ENCODE data around the gene LRP5.
A peak's percentile ranks its signal among the peaks of the same experiment; 100 is the strongest.

LRP5 gene

GRCh38 chr11:68347841-68348240, 35.5 kb downstream of the LRP5 start:
- no peak for DNase-seq

DNA sequence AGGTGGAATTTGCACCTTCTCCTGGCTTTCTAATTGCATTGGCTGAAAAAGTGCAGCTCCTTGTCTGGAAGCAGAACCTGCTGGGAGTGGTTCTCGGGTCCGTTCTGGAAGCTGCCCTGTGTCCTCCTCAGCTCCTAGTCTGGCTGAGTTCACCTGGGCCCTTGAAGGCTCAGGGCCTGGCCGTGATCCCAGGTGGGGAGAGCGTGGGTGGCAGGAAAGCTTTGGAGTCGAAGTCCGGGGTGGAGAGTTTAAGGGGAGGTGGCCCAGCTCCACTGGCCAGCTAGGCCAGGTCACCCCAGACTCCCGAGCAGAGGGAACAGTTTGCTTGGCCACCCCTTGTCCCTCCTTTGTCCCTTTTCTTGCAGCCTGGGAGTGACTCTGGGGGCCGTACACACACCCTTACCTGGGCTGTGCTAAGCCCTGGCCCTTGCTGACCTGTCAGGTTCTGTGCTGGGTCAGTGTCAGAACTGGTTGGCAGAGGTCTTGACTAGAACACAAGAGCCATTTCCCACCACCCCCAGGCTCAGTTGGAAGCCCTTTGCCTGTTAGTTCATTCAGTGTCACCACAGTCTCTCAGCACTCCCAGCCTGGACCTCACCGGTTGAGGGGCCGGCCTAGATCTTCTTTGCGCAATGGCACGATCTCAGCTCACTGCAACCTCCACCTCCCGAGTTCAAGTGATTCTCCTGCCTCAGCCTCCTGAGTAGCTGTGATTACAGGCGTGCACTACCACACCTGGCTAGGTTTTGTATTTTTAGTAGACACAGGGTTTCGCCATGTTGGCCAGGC, 37.3 kb downstream of the LRP5 start:
- no peak for DNase-seq

DNA sequence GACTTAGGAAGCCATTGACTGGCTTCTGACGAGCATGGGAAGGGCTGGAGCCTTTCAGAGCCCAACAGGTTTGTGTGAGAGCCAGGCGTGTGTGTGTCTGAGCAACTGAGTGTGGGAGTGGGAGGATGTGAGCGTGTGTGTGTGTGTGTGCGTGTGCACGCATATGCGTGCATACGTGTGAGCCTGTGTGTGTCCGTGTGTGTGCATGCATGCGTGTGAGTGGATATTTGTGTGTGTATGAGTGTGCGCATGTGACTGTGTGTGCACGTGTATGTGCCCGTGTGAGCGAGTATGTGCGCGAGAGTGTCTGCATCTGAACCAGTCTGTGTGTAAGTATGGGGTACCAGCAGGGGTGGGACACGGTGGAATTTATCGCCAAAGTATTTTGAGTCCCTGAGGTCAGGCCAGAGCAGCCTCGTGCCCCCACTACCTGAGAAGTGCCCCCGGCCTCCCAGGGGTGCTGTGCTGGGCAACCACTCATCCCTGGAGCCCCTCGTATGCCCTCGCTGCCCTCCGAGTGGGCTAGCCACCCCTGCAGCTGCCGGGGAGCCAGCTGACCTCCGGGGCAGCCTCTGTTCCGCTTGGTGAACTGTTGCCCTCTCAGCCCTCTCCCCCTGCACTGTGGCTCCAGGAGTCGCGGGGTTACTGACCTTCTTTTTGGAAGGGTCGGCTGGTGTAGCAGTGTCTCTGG, 38.5 kb downstream of the LRP5 start:
- no peak for DNase-seq

GRCh38 chr11:68351450-68352275, 39.3 kb downstream of the LRP5 start:
- no peak for DNase-seq

- DNase-seq: no peak
These were observed 40.2 kb downstream of the LRP5 start for GRCh38 chr11:68352591-68352990.

GRCh38 chr11:68353118-68353517, 40.7 kb downstream of the LRP5 start:
- no peak for DNase-seq

DNA sequence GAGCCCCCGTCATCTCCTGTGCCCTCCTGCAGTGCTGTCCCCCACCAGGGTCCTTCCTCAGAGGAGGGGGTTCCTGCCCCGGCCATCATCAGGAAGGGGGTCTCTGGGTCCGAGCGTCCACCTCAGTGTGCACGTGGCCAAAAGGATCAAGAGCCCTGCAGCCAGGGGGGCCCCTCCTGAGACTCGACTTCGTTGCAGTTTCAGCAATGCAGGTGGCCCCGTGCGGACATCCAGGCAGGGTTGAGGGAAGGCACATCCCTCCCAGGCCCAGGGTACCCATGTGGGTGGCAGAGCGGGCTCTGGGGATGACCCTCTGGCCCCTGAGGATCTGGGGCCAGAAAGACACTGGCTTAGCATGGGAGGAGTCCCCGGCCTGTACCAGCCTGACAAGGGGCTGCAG, 41.3 kb downstream of the LRP5 start:
- DNase-seq: no peak

DNA sequence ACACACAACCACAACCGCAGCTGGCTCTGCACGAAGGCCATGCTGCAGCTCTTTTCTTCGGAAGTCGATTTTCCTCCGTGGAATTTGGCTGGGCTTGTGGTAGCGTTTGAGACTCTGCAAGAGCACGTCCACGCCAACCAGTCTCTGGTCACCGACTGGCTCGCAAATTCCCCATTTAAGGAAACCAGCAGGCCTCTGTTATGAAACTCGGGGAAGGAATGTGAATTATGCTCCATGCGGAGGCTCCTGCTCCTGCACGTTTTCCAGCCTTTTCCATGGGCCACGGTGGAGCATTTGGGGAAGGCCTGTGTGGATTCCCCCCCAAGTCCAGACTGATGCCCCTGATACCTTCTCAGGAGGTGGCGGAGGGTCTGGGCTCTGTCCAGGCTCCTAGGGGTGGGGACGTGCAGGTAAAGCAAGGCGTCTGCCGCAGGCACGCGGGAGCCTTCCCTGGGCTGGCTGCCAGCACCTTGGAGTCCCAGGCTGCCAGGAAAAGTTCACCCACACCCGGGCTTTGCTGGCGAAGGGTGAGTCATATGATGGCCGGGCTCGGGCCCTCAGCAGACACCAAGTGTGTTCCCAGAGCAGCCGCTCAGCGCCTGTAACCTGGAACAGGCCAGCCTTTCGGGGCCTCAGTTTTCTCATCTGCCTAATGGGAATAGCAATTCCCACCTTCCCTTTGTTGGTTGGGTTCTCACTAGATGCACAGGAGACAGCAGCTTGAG, 41.9 kb downstream of the LRP5 start:
- no peak for DNase-seq

- DNase-seq: no peak
These were observed 43.1 kb downstream of the LRP5 start for GRCh38 chr11:68355471-68355870.

- DNase-seq: no peak
These were observed 45.2 kb downstream of the LRP5 start for GRCh38 chr11:68357568-68357967.

DNA sequence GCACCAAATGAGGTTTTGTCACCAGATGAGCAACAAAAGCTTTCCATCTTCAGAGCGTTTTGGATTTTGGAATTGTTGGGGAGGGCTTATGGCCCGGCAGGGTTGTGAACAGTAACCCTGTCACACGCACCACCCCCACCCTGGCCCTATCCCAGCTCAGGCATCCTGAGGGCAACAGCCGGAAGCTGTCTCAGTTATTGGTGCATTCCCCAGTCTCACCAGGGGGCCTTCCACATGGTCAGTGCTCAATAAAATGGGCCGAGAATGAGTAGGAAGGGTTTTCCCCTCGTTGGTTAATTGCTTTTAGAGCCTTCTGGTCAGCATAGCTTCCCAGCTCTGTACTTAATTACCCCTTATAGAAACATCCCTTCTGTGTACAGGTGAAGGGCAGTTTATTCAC, 46.0 kb downstream of the LRP5 start:
- no peak for DNase-seq

GRCh38 chr11:68361702-68362101, 49.3 kb downstream of the LRP5 start:
- DNase-seq: no peak

DNA sequence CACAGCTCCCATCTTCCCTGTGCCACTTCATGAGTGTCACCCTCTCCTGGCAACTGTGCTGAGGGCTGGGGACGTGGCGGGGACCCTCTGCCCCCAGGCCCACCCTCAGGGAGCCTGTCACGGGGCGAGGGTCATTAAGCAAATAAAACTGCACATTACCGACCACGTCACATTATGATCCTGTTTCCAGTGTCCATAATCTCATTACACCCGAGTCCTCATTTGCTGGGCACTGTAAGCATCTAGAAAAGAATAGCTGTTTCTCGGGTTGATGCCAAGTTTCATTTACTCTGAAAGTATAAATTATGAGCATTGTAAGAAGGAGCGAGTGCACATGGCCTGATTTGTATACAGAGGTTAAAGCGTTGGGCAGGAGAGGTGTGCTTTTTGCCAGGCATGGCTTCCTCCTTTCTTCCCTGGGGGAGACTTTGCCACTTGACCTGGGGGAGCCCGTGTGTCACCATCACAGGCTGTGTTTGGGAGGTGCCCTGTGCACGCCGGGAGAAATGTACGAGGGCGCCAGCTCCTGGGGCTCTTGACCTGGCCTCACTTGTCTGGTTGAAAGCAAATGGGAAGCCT, 50.5 kb downstream of the LRP5 start:
- no peak for DNase-seq

- DNase-seq: no peak
These were observed 51.4 kb downstream of the LRP5 start for GRCh38 chr11:68363776-68364175.

GRCh38 chr11:68364581-68364980, 52.2 kb downstream of the LRP5 start:
- DNase-seq: no peak

DNA sequence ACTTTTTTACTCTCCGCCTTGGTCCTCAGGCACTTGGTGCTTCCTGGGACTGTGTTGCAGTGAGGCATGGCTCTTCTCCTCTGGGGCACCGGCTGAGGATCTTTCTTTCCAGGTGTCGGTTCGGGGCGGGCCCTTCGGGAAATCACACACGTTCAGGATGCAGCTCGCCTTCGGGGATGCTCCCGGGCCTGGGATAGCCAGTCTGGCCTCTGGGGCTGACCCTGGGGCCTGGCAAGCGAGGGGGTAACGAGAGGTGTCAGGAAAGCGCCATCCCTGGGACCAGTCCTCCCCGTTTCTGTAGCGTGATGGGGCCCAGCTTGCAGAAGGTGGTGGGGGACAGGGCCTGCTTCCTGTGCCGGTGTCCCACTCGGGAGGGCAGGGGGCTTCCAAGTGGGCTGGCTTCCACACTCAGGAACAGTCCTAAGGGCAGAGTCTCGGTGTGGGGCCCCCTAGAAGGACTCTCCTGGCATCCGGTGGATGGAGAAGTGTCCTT, 53.6 kb downstream of the LRP5 start:
- no peak for DNase-seq

DNA sequence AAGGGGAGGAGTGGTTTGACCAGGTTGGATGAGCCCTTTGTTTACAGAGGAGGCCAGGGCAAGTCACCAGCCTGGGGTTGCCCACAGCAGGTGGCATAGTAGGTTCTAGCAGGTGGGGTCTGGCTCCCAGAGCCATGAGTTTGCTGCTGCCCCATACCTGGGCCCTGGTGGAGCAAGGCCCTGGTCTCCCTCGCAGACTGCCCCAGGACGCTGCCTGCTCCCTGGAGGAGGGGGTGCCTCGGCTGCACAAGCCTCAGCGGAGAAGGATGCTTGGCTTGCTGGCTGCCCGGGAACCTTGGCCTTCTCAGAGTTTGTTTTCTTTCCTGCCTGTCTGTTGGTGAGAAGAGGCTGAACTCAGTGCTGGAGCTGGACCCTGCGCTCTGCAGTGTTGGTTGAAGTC, 54.9 kb downstream of the LRP5 start:
- DNase-seq: no peak

- DNase-seq: no peak
These were observed 57.4 kb downstream of the LRP5 start for GRCh38 chr11:68369756-68370155.

DNA sequence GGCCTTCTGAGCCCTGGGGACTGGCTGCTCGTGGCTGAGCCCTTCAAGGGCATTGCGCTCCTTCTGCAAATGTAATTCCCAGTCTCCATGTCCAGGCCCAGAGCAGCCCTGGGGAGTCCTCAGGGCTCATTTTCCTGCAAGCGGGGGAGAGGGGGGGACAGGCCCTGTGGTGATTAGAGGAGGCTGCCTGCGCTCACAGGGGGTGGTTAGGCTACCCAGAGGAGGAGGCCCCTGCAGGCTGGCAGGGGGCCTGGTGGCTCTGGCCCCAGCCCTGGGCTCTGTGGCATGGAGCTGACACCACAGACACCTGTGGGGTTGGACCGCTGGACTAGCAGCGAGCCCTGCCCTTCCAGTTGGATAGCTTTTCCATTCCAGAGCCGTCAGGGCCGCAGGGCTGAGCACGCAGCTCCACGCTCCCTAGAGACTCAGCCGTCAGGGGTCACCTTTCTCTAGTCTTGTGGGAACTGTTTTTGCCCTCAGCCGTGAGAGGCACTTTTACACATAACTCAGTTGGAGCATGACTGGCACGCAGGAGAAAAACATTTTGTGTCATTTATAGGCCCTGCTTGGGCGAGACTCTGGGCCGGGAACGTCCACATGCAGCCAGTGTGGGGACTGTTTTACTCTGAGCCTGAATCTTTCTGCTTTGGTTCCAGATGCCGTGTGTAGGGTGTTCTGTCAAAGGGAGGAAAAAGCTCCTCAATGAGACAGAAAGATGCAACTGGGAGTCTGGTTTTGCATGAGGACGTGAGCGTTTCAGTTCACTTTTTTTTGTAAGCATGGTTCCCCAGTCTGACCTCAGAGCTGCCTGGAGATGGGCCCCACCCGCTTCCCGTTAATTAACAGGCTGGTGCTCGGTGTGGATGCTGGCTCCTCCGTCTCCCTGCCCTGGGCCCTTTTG, 58.1 kb downstream of the LRP5 start:
- peak in 1 of 3 experiments; percentile 39 for DNase-seq

DNA sequence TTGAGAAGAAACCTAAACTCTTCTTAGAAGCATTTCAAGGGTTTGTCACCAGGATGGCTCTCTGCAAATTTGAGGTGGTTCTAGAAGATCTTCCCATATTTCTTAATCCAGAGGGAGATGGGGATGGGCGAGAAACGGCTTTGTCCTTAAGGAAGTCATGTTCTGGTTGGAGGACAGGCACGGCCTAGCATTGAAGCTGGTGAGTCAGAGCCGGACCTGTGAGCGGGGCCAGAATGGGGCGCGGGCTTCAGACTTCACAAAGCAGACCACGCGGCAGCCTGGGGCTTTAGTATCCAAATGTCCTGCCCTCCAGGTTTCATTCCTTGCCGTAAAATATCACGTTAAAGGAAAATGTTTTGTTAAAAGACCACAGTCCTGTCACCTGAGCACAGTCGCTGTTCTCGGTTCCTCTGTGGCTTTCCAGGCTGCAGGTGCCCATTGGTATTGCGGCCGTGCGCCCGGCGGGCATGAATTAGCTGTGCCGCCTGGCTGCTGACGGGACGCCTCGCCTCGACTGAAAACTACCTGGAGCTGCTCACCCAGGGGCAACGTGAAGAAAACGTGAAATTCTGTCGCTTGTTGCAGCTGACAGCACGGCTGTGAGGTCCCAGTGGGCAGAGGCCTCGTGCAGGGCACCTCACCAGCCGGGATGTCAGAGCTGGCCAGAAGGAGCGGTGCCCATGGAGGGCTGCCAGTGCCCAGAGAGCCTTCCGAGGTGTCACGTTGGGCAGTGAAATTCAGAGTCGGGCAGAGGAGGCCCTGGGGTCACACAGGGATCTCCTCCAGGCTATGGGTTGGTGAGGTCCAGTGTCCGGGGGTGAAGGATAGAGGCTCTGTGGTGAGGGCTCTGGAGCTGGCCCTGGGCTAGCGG, 59.0 kb downstream of the LRP5 start:
- DNase-seq: no peak

All from NCI-H1417 (cell line).